Esophagus squamous epithelium (tissue), 5 donors: ENCODE results near the gene RANBP3L. TPM values are rescaled to one million over a fixed set of nuclear protein-coding genes. Genes with fewer than 3 reads are reported as not detected.
A peak's percentile ranks its signal among the peaks of the same experiment; 100 is the strongest.

Experiments
- DNase-seq: peaks from one replicate; lab custom pipeline; 2025; lab: John Stamatoyannopoulos, UW
- H3K27ac ChIP-seq, 4 donors: fragments of 200-600 bp; sonication (generic); one replicate each; pipeline ENCODE4 v1.5.1; 2016 to 2019; ENCODE audit warnings: mild to moderate bottlenecking in 1 of 4
- H3K27me3 ChIP-seq, 4 donors: fragments of 200-600 bp; sonication (generic); 1 replicate in 3 of 4; 2 replicates in 1 of 4; pipeline versions ENCODE4 v1.5.1 to v1.6.0; 2017 to 2021; ENCODE audit warnings: antibody characterized with exemption in 1 of 4
- H3K36me3 ChIP-seq, 3 donors: fragments of 200-600 bp; sonication (generic); one replicate each; pipeline ENCODE4 v1.5.1; 2016 to 2019
- H3K4me1 ChIP-seq, 3 donors: fragments of 200-600 bp; sonication (generic); one replicate each; pipeline ENCODE4 v1.5.1; 2017 to 2019
- H3K4me3 ChIP-seq, 4 donors: fragments of 200-600 bp; sonication (generic); 1 replicate in 3 of 4; 2 replicates in 1 of 4; pipeline ENCODE4 v1.5.1; 2016 to 2019; ENCODE audit warnings: mild to moderate bottlenecking in 2 of 4, moderate library complexity in 1 of 4
- H3K9me3 ChIP-seq, 3 donors: fragments of 200-600 bp; sonication (generic); one replicate each; pipeline ENCODE4 v1.5.1; 2016 to 2019
- CTCF ChIP-seq, 6 experiments: fragments of 450-650 bp in 4 of 6; fragments of 200-600 bp in 2 of 6; sonication (generic) in 2 of 6; IDR thresholded peaks; one replicate each; pipeline ENCODE4 v1.5.1; 2016 to 2019; ENCODE audit warnings: antibody characterized with exemption in 6 of 6, mild to moderate bottlenecking in 4 of 6, moderate library complexity in 4 of 6
- POLR2A ChIP-seq, 4 donors: fragments of 450-650 bp; IDR thresholded peaks; one replicate each; pipeline ENCODE4 v1.6.1; 2017; ENCODE audit warnings: antibody characterized with exemption in 4 of 4, mild to moderate bottlenecking in 4 of 4, moderate library complexity in 3 of 4
- WGBS, 2 donors: methylation state at CpG; one replicate each; pipeline ENCODE4 v1.1.5; 2018; 5-methylcytosine and 5-hydroxymethylcytosine counted together
- intact Hi-C: fragments of 100-400 bp; cut with DNase I; formaldehyde crosslinking; loops from one replicate; pipeline ENCODE4 v1.15.0; 2022
- total RNA-seq, 4 donors: library from RNA; depleted of rRNA; stranded (reverse); fragments of >200 nt; gene quantifications; one replicate each; pipeline ENCODE4 v1.1.0, GENCODE V29; 2016
- donor health status: DM: yes; HTN: yes; CAD: no.

Gene RANBP3L
- total RNA-seq, 4 donors from 2014 or later: 0.30 to 0.57 (median 0.56) TPM; not detected in 1

- Histone ChIP-seq H3K36me3 (no peaks in the 10 kb centered on the region), H3K27me3 (no peaks in the 10 kb centered on the region), H3K9me3 (no peaks in the 10 kb centered on the region), H3K4me3 (peak overlapping the region in 3 of 4 donors; percentile 89 to 97 (median 94)), H3K4me1 (peaks cover 12 to 52% (median 14%) of the 10 kb centered on the region in 3 donors), H3K27ac (peak overlapping the region in 3 of 4 donors; percentile 5 to 98 (median 97))
- intact Hi-C loops: no loop called here
- TF ChIP-seq CTCF (IDR thresholded peaks at IDR 0.05) (no peak), POLR2A (IDR thresholded peaks at IDR 0.05) (no peak)
- 19 to 22% methylated on average over 4 of the region's 4 CpGs for WGBS, 2 donors
- DNase-seq: no peak
These were observed 62.1 kb downstream of the RANBP3L start for GRCh38 chr5:36239370-36240293.

GRCh38 chr5:36238502-36239295 is 63.0 kb downstream of the RANBP3L start:
- DNase-seq: no peak
- Histone ChIP-seq H3K9me3 (no peaks in the 10 kb centered on the region), H3K27me3 (no peaks in the 10 kb centered on the region), H3K36me3 (no peaks in the 10 kb centered on the region), H3K4me3 (no peak overlapping the region), H3K27ac (peak overlapping the region in 3 of 4 donors; percentile 5 to 98 (median 21)), H3K4me1 (peaks cover 12 to 52% (median 14%) of the 10 kb centered on the region in 3 donors)
- intact Hi-C loops: no loop called here
- 56 to 69% methylated on average over 2 of the region's 2 CpGs for WGBS, 2 donors
- TF ChIP-seq POLR2A (IDR thresholded peaks at IDR 0.05) (no peak), CTCF (IDR thresholded peaks at IDR 0.05) (no peak)

GRCh38 chr5:36237751-36238150 is 64.0 kb downstream of the RANBP3L start:
- no peaks in the 10 kb centered on the region for H3K36me3 ChIP-seq
- no peak for DNase-seq
- H3K4me3 ChIP-seq: no peak overlapping the region
- H3K9me3 ChIP-seq: no peaks in the 10 kb centered on the region
- intact Hi-C loops: no loop called here
- 69 to 90% methylated on average over 2 of the region's 2 CpGs for WGBS, 2 donors
- no peak overlapping the region for H3K27ac ChIP-seq
- H3K4me1 ChIP-seq: peaks cover 12 to 50% (median 12%) of the 10 kb centered on the region in 3 donors
- no peaks in the 10 kb centered on the region for H3K27me3 ChIP-seq
- TF ChIP-seq CTCF (IDR thresholded peaks at IDR 0.05): no peak
- no peak for TF ChIP-seq POLR2A (IDR thresholded peaks at IDR 0.05)

DNA sequence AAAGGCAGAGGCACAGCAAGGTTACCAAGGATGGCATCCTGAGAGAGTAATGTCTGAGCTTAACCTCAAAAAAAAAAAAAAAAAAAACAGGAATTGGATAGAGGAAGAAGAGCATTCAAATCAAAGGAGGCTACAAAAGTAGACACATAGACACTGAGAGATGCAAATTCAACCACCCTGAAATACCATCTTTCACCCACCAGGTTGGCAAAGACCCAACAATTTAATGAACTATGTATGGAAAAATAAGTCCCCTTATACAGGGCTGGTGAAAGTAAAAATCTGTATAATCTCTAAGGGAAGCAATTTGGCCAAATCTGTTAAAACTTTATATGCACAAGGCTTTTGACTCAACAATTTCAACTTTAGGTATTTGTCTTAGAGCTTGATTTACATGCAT is 64.9 kb downstream of the RANBP3L start:
- Histone ChIP-seq H3K36me3 (no peaks in the 10 kb centered on the region), H3K9me3 (no peaks in the 10 kb centered on the region), H3K27ac (no peak overlapping the region), H3K27me3 (no peaks in the 10 kb centered on the region), H3K4me3 (no peak overlapping the region), H3K4me1 (peaks cover 9 to 44% (median 12%) of the 10 kb centered on the region in 3 donors)
- DNase-seq: no peak
- intact Hi-C loops: no loop called here
- TF ChIP-seq POLR2A (IDR thresholded peaks at IDR 0.05): no peak
- no peak for TF ChIP-seq CTCF (IDR thresholded peaks at IDR 0.05)
